ENCODE results near the gene GRM6.

DNA sequence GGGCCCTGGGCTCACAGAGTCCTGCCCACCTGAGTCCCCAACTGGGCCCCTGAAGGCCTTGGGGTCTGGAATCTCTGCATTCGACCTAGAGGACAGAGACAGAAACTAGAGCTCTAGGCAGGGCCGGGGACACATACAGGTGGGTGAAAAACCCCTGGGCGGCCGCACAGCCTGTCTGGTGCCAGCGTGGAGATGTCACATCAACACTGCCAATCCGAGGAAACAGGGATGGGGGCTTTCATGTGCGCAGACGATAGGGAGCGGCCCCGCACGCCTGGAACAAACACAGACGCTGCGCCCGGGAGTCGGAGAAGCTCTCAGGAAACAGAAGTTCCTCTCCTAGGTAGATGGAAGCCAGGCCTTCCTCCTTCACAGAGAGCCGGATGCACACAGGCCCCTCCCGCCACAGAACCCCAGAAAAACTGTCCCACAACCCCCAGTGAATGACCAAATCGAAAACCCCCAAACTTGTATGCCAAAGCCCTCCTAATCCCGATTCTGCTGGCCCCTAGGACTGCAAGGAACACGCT lies 1.8 kb downstream of the GRM6 start:
- TF ChIP-seq, protein P1, sequence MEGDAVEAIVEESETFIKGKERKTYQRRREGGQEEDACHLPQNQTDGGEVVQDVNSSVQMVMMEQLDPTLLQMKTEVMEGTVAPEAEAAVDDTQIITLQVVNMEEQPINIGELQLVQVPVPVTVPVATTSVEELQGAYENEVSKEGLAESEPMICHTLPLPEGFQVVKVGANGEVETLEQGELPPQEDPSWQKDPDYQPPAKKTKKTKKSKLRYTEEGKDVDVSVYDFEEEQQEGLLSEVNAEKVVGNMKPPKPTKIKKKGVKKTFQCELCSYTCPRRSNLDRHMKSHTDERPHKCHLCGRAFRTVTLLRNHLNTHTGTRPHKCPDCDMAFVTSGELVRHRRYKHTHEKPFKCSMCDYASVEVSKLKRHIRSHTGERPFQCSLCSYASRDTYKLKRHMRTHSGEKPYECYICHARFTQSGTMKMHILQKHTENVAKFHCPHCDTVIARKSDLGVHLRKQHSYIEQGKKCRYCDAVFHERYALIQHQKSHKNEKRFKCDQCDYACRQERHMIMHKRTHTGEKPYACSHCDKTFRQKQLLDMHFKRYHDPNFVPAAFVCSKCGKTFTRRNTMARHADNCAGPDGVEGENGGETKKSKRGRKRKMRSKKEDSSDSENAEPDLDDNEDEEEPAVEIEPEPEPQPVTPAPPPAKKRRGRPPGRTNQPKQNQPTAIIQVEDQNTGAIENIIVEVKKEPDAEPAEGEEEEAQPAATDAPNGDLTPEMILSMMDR (conservative IDR thresholded peaks at IDR 0.05 in 1 of 2, IDR thresholded peaks at IDR 0.05 in 1 of 2; ENCODE audit: extremely low read depth in 1 of 2, insufficient read depth in 1 of 2, low read depth in 1 of 2, low read length in 2 of 2), result no peak
- TF ChIP-seq EZH2 (IDR thresholded peaks at IDR 0.05; ENCODE audit: borderline replicate concordance, low read length), result no peak

All from mammary epithelial cell (primary cell).